Measurements from ENCODE around the gene MRPS2. TPM values are rescaled to one million over a fixed set of nuclear protein-coding genes. Genes with fewer than 3 reads are reported as not detected.

The MRPS2 gene
- total RNA-seq, 8 experiments from 2014 or later: 25.0 to 96.4 (median 37.9) TPM

Other genes starting within 250 kb of the MRPS2 start
- 10 to 100 TPM in 6 of 8 experiments, 1 to 10 TPM in 2; 6.8 to 19.8 (median 17.1) TPM for gene PPP1R26, start 20.9 kb upstream of the MRPS2 start, total RNA-seq
- 10 to 100 TPM in 1 of 8 experiments, not detected in 7; 10.3 TPM for gene LCN1, start 20.8 kb downstream of the MRPS2 start, total RNA-seq
- 10 to 100 TPM in 1 of 8 experiments, 1 to 10 TPM in 1, under 1 TPM in 2, not detected in 4; 0.29 to 18.3 (median 0.75) TPM for gene OBP2A, start 45.4 kb downstream of the MRPS2 start, total RNA-seq
- gene PAEP, start 61.1 kb downstream of the MRPS2 start, total RNA-seq: 1 to 10 TPM in 3 of 8 experiments, under 1 TPM in 1, not detected in 4; 0.42 to 9.9 (median 2.1) TPM
- gene GLT6D1, start 138.9 kb downstream of the MRPS2 start, total RNA-seq: not detected
- gene LCN9, start 162.6 kb downstream of the MRPS2 start, total RNA-seq: 1 to 10 TPM in 1 of 8 experiments, under 1 TPM in 2, not detected in 5; 0.78 to 1.7 (median 0.81) TPM
- under 1 TPM in 2 of 8 experiments, not detected in 6; 0.14 to 0.15 TPM for gene SOHLH1, start 198.8 kb downstream of the MRPS2 start, total RNA-seq
- gene KCNT1, start 201.5 kb downstream of the MRPS2 start, total RNA-seq: 1 to 10 TPM in 1 of 8 experiments, under 1 TPM in 7; 0.11 to 1.1 (median 0.38) TPM

All from motor neuron (in vitro differentiated cells).